ENCODE measurements around the gene SOWAHA. TPM values are rescaled to one million over a fixed set of nuclear protein-coding genes. Genes with fewer than 3 reads are reported as not detected.
A peak's percentile ranks its signal among the peaks of the same experiment; 100 is the strongest.

SOWAHA gene
- total RNA-seq, 1 experiment from 2014 or later = 2.9 TPM

DNA sequence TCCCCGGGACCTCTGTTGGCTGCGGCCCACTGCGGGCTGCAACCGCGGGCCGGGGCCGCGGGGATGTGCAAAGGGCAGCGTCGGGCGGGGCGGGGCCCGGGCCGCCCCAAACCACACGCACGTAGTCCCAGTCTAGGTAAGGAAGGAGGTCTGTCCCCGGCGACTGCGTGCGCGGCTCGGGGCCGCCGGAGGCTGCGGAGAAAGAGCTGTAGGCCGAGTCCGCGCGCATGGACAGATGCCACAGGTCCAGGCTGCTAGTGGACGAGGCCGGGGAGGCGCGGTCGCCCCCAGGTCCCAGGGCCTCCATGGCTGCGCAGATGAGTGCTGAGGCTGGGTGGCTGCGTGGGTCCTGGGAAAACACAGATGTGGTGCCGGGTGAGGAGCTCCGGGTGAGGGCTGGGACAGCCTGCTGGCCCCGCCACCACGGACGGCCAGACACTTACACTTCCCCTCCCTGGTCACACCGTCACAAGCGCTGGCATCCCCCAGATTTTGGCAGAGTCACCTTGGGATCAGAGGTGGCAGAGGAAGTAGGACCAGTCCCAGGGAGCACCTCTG lies 12.8 kb downstream of the SOWAHA start:
- no peak for DNase-seq (ENCODE audit: low spot score)

DNA sequence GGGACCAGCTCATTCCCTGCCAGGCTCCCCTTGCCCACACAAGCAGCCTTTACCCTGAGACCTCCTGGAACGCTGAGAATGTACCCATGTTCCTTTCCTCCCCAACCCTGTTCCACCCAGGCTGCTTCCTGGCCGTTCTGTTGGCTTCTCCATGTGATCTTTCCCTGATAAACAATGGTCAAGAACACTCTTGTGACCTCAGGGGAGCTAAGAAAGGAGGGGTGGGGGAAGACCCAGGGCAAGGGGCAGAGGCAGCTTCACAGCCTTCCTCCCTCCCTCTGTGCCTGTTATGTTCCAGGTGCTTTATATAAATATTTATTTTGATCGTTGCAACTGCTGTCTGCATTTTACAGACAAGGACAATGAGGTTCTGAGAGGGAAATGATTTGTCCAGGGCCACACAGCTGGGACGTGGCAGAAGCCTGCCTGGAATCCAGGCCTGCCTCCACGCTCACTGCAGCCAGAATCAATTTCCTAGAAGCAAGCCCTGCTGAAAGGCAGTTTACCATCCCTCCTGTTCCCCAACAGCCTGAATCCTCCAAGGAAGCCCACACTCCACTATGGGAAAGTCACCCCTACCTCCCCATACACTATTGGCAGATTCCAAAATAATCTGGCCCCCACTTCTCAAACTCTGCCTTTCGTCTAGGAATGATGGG lies 13.5 kb downstream of the SOWAHA start:
- no peak for DNase-seq (ENCODE audit: low spot score)

DNA sequence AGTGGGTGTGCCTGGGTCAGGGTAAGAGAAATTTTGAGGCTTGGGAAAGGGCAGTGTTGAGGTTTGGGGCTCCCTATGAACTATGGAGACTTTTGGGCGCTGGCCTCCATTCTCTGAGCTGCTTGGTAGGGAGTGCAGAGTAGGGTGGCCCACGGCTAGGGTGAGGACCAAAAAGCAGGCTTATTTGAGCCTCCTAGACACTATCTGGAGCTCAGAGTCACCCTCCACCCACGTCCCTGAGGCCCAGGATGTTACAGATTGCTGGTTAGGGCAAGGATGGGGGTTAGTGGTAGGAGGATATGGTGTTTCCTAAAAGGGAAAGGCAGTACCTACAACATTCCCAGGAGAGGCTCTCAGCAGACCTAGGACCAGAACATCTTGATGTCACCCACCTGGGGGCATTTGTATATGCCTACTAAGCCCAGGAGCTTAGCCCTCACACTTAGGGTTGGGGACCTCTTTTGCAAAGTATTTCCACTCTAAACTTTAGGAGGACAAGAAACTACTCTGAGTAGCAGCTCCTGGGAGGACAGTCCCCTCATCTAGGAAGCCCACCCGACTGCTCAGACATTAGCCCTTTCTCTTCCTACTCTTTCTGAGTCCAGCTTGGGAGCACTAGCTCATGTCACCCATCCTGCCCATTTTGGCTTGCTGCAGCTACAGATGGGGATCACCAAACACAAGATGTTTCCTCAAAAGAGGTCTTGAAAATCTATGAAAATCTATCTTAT lies 15.0 kb downstream of the SOWAHA start:
- DNase-seq (ENCODE audit: low spot score) = no peak

DNA sequence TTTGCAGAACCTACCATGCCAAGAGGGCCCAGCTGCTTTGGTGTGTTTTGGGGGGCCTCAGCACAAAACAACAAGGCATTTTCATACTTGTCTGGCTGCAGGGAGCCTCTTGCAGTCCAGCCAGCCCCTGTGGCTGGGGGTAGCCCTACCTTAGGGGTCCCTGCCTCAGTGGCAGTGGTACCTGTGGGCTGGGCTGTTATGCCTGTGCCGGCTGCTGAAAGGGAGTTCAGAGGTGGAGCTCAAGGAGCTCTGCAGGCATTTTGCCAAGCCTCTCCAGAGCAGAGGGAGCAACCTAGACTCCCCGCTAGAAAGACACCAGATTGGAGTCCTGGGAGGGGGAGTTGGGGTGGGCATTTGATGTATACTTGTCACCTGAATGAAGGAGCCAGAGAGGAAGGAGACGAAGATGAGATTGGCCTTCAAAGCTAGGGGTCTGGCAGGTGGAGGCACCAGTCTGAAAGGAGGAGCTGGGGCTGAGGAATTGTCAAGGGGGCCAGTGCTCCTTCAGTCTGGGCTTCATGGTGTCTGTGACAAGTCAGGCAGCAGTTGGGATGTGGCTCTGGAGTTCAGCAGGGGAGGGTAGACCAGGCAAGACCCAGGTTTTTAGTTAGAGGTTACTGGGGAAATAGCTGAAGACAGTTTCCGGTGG lies 15.9 kb downstream of the SOWAHA start:
- no peak for DNase-seq (ENCODE audit: low spot score)

DNA sequence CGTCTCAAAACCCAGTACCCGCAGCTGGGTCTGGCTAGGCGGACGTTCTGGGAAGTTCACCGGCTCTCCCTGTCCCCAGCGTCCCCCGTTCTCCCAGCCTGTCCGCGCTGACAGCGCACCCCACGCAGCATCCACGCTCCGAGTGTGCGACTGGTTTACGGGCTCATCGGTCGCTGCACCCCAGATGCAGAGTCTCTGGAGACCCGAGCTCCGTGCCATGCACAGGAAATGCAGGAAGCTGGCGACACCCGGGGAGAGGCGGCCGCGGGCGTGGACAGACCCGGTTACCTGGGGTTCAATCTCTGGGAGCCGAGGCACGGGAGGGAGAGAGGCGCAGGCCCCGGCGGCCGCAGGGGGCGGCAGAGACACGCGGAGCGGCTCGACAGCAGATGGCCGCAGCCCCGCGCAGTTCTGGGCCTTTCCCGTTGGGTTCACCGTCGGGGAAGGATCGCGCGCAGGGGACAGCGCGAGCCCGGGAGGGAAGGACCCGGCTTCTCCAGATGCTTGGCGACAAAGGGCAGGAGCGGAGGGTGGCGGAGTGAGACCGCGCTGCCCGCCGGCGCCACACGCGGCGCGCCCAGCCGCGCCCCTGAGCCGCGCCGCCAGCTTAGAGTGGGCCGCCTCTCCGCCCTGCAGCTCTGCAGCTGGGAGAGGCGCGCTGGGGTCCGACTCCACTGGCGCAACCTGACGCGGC lies 16.8 kb downstream of the SOWAHA start:
- peak; percentile 84 for DNase-seq (ENCODE audit: low spot score)

DNA sequence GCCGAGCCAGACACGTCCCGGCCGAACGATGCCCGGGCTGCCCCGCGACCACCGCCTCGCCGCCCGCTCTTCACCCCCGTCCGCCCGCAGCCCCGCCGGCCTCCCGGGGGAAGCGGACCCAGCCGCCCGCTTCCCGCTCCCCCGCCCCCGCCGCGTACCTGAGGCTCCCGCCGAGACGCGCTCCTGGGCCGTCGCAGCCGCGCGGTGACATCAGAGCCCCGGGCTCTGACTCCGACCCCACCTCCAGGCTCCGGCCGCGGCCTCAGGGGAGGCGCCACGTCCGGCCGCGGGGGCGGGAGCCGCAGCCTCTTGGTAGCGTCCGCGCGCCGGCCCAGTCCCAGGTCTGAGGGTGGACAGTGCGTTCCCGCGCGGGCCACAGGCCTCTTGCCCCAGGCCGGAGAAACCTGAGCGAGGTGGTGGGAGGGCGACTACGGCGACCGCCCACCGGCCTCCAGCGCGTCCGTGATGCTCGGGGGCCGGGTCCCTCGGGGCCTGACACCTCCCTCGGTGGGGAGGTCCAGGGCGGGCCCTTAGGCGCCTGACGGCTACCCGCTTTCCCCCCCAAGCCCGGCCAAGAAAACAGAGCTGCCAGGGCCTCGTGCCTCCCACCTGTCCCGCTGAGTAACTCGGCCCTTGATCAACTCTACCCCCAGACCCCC lies 17.5 kb downstream of the SOWAHA start, which contains the start of gene SHROOM1:
SHROOM1 (minus strand) TSS at position 212 of the 659 bp plus-strand sequence. CDS start 4,507 bp downstream, outside the sequence.
- DNase-seq (ENCODE audit: low spot score) = peak; percentile 82

DNA sequence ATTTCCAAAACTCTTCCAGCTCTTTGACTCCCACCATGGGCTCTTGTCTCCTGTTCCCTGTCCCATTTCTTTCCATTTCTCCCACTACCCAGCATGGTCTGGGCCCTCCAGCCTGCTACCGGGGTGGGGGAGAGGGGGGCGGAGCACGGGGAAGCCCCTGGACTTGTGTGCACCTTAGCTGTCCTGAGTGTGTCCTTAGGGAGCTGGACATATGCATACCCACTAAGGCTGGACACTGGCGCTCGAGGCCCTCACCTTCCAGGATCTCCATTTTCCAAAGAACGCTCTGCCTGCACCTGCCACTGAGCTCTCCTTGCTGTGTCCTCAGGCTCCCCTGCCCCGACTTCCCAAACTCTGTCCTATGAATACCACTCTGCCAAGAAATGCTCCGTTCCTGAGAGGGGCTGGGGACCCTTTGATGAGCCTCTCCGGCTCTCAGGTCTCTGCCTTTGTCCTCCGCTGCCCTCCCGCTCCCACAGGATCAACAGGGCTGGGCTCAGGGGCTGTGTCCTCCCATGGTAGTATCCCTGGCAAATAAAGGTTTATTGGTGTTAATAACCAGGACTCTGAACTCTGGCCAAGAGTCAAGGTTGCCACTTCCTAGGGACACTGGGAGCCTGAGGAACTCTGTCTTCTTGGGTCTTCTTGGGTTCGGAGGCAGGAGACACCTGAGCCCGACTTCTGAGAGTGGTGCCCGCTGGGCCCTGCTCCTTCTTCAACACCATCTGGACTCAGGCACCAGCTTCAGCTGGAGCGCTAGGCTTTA lies 18.2 kb downstream of the SOWAHA start:
- no peak for DNase-seq (ENCODE audit: low spot score)

DNA sequence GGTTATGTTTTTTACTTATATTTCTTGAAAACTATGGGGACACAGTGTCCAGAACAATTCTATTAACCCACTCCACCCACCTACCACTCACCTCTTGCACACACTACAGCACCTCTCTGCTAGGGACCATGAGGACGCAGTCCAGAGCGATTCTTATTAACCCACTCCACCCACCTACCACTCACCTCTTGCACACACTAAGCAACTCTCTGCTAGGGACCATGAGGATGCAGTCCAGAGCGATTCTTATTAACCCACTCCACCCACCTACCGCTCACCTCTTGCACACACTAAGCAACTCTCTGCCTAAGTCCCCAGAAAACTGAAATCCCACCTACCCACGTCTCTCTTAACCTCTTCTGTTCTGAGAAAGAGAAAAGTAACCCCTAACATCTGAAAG lies 19.5 kb downstream of the SOWAHA start:
- no peak for DNase-seq (ENCODE audit: low spot score)

DNA sequence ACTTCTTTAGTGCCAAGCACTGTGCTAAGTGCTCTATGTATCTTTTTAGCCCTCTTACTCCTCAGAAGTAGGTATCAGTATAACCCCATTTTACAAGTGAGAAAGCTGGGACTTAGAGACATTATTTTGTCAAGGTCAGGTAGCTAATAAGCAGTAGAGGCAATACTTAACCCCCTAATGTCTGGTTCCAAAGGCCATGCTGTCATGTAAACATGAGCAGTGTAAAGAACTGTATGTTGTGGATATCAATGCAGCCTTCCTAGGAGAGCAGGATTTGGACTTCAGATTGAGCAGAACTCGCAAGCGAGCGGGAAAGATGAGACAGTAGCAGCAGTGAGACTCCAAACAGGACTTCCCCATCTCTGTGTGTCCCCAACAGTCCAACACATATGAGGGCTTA lies 21.0 kb downstream of the SOWAHA start:
- no peak for DNase-seq (ENCODE audit: low spot score)

DNA sequence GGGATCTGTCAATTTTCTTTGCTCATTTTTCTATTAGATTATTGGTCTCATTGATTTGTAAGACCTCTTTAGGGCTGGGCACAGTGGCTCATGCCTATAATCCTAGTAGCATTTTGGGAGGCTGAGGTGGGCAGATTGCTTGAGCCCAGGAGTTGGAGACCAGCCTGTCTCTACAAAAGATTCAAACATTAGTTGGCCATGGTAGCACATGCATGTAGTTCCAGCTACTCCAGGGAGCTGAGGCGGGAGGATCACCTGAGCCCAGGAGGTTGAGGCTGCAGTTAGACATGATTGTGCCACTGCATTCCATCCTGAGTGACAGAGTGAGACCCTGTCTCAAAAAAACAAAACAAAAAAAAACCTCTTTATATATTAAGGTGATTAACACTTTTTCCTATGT lies 23.8 kb downstream of the SOWAHA start:
- no peak for DNase-seq (ENCODE audit: low spot score)

DNA sequence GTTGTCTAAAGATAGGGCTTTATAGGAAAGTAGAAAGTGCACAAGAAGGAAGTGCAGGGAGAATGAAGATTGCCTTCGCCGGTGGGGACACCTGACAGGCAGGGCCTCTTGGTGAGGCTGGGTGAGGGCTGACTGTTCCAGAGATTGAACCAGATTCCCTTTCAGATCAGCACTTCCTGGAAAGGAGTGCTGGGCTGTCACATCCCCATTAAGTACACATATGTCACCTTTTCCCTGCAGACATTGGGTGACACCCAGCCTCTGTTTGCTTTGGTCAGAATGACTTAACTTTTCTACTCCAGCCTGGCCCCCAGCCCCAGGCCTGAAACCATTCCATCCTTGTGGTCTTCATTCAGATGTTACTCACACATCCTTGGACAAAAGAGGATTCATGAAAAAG lies 24.8 kb downstream of the SOWAHA start:
- peak; percentile 83 for DNase-seq (ENCODE audit: low spot score)

DNA sequence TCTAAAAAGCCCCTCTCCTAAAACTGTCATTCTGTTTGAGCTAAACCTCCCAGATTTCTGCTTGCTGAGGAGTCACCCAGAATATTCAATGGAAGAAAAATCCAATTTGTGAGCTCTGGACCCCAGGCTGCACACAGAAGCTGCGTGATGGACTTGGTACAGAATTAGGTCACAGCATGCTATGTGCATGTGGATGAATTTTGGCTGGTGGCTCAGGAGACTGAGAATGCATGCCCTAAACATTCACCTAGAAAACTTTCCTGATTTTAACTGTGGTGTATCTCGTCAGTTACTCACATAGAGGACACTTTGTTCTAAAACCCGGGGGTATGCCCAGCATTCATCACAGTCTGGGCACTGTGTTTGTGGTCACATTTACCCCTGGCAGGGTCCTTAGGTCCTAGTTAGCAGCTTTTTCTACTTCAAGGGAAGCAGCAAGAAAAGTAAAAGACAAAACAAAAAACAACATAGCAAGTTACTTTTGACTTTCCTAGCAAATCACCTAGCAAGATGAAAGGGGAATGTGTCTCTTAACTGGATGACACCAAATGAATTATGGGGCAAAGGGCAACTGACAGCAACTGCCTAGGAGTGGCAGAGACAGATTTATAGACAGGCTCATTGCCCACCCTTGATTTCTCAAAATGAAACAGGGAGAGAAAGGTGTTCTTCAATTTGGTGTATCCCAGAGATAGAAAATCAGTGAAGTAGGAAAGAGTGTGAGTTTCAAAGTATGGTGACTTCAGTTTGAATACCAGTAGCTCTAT lies 25.6 kb downstream of the SOWAHA start:
- DNase-seq (ENCODE audit: low spot score) = no peak

DNA sequence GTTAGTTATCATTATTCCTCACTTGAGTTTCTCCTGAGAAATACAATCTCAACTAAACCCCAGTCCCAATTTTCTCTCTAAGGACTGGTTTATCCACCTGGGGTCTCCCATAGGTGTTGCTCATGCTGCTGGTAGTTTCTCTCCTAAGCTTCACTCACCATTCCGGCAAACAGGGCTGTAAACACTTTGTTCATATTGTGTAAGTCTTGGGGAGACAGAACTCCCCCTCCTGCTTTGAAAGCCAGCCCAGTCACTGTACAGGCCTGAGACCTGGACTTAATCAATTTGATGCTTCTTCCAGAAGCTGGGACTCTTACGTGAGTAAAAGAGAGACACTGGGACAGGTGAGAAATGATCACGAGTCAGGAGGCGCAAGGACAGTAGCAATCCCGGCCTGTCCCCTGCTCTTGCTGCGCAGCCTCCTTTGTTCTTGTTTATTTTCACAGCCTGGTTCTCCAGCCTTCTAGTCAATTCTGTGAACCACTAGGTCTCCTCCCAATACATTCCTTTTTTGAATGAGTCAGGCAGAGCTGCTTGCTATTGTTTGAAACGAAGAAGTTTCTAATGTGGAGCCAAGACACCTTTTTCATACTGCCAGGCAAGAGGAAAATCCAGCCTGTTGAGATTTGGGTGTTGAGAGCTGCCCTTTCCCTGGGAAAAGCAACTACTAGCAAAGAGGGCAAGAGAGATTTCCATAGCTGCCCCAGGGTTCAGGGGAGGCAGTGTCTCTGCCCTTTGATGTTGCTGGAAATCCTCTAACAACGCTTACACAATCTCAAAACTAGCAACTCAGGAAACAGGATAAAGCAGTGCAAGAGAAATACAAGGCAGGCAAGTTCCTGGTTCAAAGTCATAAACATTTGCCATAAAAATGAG lies 26.6 kb downstream of the SOWAHA start:
- peak; percentile 88 for DNase-seq (ENCODE audit: low spot score)

DNA sequence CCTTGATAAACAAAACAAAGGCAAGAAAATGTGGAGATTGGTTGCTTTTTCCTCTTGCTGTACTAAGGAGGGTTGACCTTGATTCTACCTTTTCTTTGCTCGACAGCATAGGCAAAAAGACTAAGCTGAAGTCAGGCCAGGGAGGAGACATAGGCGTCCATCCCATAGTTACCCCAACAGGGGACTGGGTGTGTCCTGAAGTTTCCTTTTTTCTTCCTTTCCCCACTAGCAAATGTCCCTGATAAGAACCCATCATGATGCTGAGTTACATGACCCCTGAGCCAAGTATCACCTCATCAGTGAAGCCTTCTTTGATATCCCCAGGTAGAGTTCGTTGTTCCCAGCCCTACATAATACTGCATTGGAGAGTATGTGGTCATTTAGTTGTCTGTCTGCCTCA lies 27.2 kb downstream of the SOWAHA start:
- no peak for DNase-seq (ENCODE audit: low spot score)

DNA sequence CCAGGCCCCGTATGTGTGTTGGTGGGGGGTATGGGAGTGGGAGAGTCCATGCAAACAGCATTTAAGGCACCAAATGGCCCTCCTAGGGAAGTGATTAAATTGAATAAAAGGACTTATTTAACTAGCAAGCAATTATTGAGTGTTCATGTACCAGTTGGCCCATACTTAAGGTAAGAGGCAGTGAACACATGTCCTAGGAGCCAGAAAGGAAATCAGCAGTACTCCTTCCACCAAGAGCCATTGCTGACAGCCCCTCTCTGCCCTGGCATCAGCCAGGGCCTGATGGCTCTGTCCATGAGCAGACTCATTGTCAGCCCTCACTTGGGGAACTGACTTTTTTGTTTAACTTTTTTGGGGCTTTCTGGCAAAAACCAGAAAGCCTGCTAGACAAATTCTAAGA lies 27.8 kb downstream of the SOWAHA start:
- no peak for DNase-seq (ENCODE audit: low spot score)

DNA sequence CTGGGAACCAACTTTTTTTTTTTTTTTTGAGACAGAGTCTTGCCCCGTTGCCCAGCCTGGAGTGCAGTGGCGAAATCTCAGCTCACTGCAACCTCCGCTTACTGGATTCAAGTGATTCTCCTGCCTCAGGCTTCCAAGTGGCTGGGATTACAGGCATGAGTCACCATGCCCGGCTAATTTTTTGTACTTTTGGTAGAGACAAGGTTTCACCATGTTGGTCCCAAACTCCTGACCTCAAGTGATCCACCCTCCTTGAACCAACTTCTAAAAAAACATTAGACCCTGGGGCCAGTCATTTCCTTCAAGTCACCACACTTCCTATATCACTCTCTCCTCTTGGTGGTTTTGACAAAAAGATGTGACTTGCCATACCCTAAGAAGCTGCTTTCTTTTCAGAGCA lies 28.2 kb downstream of the SOWAHA start:
- DNase-seq (ENCODE audit: low spot score) = no peak

DNA sequence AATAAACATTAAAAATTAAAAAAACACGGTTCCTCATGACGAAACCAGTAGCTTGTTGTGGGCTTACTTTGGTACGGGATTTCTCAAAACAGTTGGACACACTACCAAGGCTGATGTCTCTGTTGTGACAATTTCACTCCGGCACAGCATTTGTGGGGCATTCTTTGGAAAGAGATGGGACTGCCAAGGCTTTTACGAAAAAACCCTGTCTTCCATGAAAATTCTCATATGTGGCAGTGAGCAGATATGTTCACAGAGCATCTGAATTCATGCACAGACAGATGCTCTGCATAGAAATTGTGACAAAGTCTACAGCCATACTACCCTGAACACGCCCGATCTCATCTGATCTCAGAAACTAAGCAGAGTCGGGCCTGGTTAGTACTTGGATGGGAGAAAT lies 35.2 kb downstream of the SOWAHA start:
- DNase-seq (ENCODE audit: low spot score) = no peak

DNA sequence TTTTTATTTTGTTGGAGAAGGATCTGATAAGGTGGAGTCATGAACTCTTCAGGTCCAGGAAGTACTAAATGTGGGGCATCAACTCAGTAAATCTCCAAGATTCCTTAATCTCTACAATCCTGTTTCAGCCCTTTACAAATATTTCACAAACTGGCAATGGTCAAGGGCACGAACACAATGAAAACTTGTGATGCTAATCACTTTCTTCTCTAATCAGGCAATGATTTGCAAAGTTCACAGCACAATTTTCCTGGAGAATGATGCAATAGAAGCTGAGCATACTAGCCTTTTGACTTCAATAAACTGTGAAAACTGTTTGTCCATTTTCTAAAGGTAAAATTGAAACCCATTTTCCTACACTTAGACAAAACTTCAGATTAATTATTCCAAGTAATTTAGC lies 36.2 kb downstream of the SOWAHA start:
- peak; percentile 31 for DNase-seq (ENCODE audit: low spot score)

DNA sequence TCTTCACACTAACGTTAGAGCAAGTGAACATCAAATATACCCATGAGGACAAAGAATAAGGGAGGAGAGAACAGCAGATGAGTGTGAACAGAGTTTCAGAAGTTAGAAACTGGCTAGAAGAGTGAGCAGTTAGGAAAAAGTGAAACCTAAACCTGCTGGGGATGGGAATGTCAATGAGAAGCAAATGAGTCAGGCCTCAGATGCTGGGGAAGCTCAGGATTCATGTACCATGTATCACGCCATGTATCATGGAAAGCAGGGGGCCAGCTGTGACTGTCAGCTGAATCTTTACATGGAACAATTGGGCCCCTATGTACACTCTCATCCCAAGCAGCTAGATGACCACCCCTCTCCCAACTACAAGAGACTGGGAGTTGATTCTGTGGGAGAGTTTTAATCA lies 37.0 kb downstream of the SOWAHA start:
- DNase-seq (ENCODE audit: low spot score) = no peak
